Panc1 (cell line): ENCODE measurements around the gene PDS5B. TPM values are rescaled to one million over a fixed set of nuclear protein-coding genes. Genes with fewer than 3 reads are reported as not detected.

Experiments
- ATAC-seq: fragments of 200-7000 bp; cut with Tn5 transposase; 2 replicates; pipeline ENCODE4 v1.9.1; 2020; ENCODE audit warnings: mild to moderate bottlenecking, moderate library complexity
- BruUV-seq: library from RNA; stranded (reverse); fragments of 400-500 nt; replicated peaks from 2 replicates; lab custom pipeline; 2021; lab: Mats Ljungman, UMichigan
- CTCF ChIA-PET: fragments of 300-600 bp; sonication (Branson Sonifier 250); formaldehyde crosslinking; loops from one replicate; lab custom pipeline; 2022; ENCODE audit warnings: antibody characterized with exemption; lab: Charles Lee
- POLR2A ChIA-PET: fragments of 300-600 bp; sonication (Branson Sonifier 250); formaldehyde crosslinking; loops from one replicate; lab custom pipeline; 2022; ENCODE audit warnings: antibody characterized with exemption; lab: Charles Lee
- DNase-seq: peaks from one replicate; pipeline ENCODE4 v3.0.0-alpha.2; 2010; ENCODE audit warnings: low read depth, low spot score
- H3K27ac ChIP-seq: 2 replicates; pipeline ENCODE4 v1.5.1; 2011; ENCODE audit warnings: mild to moderate bottlenecking, low read length, inconsistent platforms
- H3K27me3 ChIP-seq: fragments of 200-500 bp; sonication (Bioruptor generic); 2 replicates; pipeline ENCODE4 v1.6.0; 2014; ENCODE audit warnings: low read length, inconsistent platforms; ENCODE audit not compliant: control insufficient read depth, insufficient read depth
- H3K36me3 ChIP-seq: fragments of 200-500 bp; sonication (Bioruptor generic); 2 replicates; pipeline ENCODE4 v1.5.1; 2014; ENCODE audit warnings: inconsistent platforms, mild to moderate bottlenecking, low read length, moderate library complexity; ENCODE audit not compliant: control insufficient read depth, insufficient read depth
- H3K4me1 ChIP-seq: 2 replicates; pipeline ENCODE4 v1.5.1; 2011; ENCODE audit warnings: inconsistent platforms, mild to moderate bottlenecking, low read length, moderate library complexity; ENCODE audit not compliant: control insufficient read depth, insufficient read depth
- H3K4me3 ChIP-seq, 2 experiments: 2 replicates each; pipeline ENCODE4 v1.5.1; 2011 to 2012; ENCODE audit warnings: low read depth in 2 of 2, low read length in 2 of 2, mild to moderate bottlenecking in 2 of 2, inconsistent platforms in 1 of 2, moderate library complexity in 1 of 2
- H3K9me3 ChIP-seq: fragments of 200-500 bp; sonication (Bioruptor generic); 2 replicates; pipeline ENCODE4 v1.5.1; 2014; ENCODE audit warnings: low read depth, mild to moderate bottlenecking, inconsistent platforms, low read length, moderate library complexity; ENCODE audit not compliant: control insufficient read depth, insufficient read depth
- CTCF ChIP-seq: fragments of 450-650 bp; IDR thresholded peaks from 2 replicates; pipeline ENCODE4 v1.5.1; 2017; ENCODE audit warnings: mild to moderate bottlenecking
- POLR2AphosphoS5 ChIP-seq: IDR thresholded peaks from 2 replicates; pipeline ENCODE4 v1.6.1; 2012; ENCODE audit warnings: mild to moderate bottlenecking, low read depth, low read length, moderate library complexity
- REST ChIP-seq, 2 experiments: IDR thresholded peaks; 2 replicates each; pipeline ENCODE4 v1.6.1; 2011 to 2012; ENCODE audit warnings: low read depth in 2 of 2, control low read depth in 1 of 2, low read length in 1 of 2, mild to moderate bottlenecking in 1 of 2, moderate library complexity in 1 of 2; ENCODE audit not compliant: insufficient read depth in 1 of 2
- SIN3A ChIP-seq: IDR thresholded peaks from 2 replicates; pipeline ENCODE4 v1.6.1; 2012; ENCODE audit warnings: low read depth, mild to moderate bottlenecking, low read length, moderate library complexity, borderline replicate concordance; ENCODE audit not compliant: insufficient read depth
- TCF7L2 ChIP-seq: IDR thresholded peaks from 2 replicates; pipeline ENCODE4 v1.6.1; 2011; ENCODE audit warnings: mild to moderate bottlenecking, low read depth, low read length, inconsistent platforms
- in situ Hi-C: cut with HindIII; loops from 2 replicates; pipeline ENCODE4 v1.10.0; 2016; ENCODE audit warnings: low sequenced_read_pairs, low pct_unique_long_range_greater_than_20kb
- intact Hi-C: fragments of 100-400 bp; cut with micrococcal nuclease; formaldehyde crosslinking; loops from one replicate; pipeline ENCODE4 v1.10.0; 2022; ENCODE audit not compliant: unreplicated experiment
- total RNA-seq: library from RNA; stranded (reverse); gene quantifications from one replicate; pipeline ENCODE4 v1.2.1, GENCODE V29; 2021; ENCODE audit not compliant: unreplicated experiment

The PDS5B gene
- total RNA-seq, 1 experiment from 2014 or later = 33.9 TPM

DNA sequence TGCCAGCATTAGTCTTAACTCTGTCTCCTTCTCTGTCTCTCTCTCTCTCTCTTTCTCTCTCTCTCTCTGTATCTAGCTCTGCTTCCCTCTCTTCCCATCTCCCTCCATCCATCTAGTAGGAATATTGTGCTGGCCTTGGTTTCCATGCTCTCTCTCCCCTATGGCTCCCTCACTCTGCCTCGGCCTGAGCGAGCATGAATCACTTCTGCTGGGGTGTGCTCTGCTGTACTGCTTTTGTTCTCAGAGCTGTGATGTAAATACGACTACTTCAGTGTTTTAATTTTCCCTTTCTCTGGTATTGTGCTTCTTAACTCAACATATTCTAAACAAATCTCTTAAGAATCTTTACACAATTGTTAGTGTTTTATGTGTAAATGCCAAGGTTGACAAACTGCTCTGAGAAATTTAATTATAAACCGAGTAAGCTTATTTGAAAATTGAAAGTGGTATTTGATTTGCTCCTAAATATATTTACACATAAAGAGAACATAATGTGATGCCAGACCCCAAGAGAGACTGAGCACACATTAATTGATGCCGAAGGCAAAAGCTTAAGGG lies 218.5 kb downstream of the PDS5B start:
- ChIA-PET CTCF (no interaction called here), POLR2A (no interaction called here)
- no peak for ATAC-seq
- no peak for DNase-seq
- in situ Hi-C loops (no loop called here), intact Hi-C loops (no loop called here)
- Histone ChIP-seq H3K4me1 (no peaks in the 10 kb centered on the region), H3K9me3 (no peaks in the 10 kb centered on the region), H3K36me3 (no peaks in the 10 kb centered on the region), H3K27ac (no peak overlapping the region), H3K4me3 (no peak overlapping the region), H3K27me3 (no peaks in the 10 kb centered on the region)
- BruUV-seq = no TSS peak
- TF ChIP-seq POLR2AphosphoS5 = no peak
- TF ChIP-seq TCF7L2 = no peak
- no peak for TF ChIP-seq SIN3A
- TF ChIP-seq CTCF = no peak
- no peak for TF ChIP-seq REST (IDR thresholded peaks at IDR 0.05; ENCODE audit: insufficient read depth in 1 of 2, low read depth in 2 of 2, low read length in 1 of 2)

DNA sequence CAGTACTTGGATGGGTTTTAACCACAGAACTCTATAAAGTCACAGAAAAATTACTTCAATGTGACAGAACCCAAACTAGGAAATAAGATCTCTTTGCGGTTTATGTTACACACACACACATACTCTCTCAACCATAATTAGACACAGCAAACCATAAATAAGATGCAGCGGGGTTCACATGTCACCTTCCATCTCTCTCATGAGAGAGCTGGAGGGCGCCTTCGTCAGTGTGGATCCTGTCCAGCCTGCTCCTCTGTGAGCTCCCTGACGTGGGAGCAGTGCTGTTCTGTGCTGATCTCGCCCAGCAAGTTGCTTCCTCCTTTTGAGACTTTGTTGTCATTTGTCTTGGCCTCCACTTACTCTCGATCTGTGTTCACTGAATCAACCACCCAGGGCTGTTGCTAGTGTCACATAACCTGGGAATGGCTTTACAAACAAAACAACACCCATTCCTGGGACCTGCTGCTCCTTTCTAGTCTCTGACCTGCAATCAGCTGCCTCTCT lies 225.1 kb downstream of the PDS5B start:
- in situ Hi-C loops = no loop called here
- ChIA-PET CTCF (no interaction called here), POLR2A (no interaction called here)
- no TSS peak for BruUV-seq
- no peaks in the 10 kb centered on the region for H3K36me3 ChIP-seq
- TF ChIP-seq TCF7L2 (no peak), SIN3A (no peak), POLR2AphosphoS5 (no peak), REST (IDR thresholded peaks at IDR 0.05; ENCODE audit: insufficient read depth in 1 of 2, low read depth in 2 of 2, low read length in 1 of 2) (no peak), CTCF (no peak)
- H3K4me3 ChIP-seq = no peak overlapping the region
- no peak for DNase-seq
- H3K27ac ChIP-seq = no peak overlapping the region
- no peaks in the 10 kb centered on the region for H3K4me1 ChIP-seq
- no peaks in the 10 kb centered on the region for H3K27me3 ChIP-seq
- ATAC-seq = 0 out of 2 replicates have a peak, but pooled peaks have one; percentile 51
- intact Hi-C loops = no loop called here
- H3K9me3 ChIP-seq = no peaks in the 10 kb centered on the region
